OCI-LY7 (cell line): Measurements from ENCODE around the gene FCHO2.
"Not testable (repeated sequence)": the region's sequence is repeated elsewhere in the genome, so short reads cannot be mapped to it uniquely, and the experiment has no call there.

Experiments used
- EZH2phosphoT487 ChIP-seq: fragments of 200-600 bp; sonication (generic); IDR thresholded peaks from 2 replicates; pipeline ENCODE4 v1.6.1; 2018; ENCODE audit warnings: low read depth, borderline replicate concordance, mild to moderate bottlenecking, mixed run types, antibody characterized with exemption, low read length, moderate library complexity, mixed read lengths
- TF ChIP-seq, protein P1 (sequence below): fragments of 200-600 bp; sonication (generic); conservative IDR thresholded peaks from 2 replicates; pipeline ENCODE4 v1.5.1; 2014; ENCODE audit warnings: mild to moderate bottlenecking, antibody characterized with exemption, low read length, moderate library complexity, mixed read lengths

- TF ChIP-seq, protein P1, sequence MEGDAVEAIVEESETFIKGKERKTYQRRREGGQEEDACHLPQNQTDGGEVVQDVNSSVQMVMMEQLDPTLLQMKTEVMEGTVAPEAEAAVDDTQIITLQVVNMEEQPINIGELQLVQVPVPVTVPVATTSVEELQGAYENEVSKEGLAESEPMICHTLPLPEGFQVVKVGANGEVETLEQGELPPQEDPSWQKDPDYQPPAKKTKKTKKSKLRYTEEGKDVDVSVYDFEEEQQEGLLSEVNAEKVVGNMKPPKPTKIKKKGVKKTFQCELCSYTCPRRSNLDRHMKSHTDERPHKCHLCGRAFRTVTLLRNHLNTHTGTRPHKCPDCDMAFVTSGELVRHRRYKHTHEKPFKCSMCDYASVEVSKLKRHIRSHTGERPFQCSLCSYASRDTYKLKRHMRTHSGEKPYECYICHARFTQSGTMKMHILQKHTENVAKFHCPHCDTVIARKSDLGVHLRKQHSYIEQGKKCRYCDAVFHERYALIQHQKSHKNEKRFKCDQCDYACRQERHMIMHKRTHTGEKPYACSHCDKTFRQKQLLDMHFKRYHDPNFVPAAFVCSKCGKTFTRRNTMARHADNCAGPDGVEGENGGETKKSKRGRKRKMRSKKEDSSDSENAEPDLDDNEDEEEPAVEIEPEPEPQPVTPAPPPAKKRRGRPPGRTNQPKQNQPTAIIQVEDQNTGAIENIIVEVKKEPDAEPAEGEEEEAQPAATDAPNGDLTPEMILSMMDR, result not testable (repeated sequence)
- TF ChIP-seq EZH2phosphoT487, result not testable (repeated sequence)
These were observed 23.2 kb upstream of the FCHO2 start for GRCh38 chr5:72932686-72933085.
